ENCODE data around the gene LARP1.

GRCh38 chr5:154722936-154723335 is 32.2 kb upstream of the LARP1 start:
- TF ChIP-seq CTCF (IDR thresholded peaks at IDR 0.05) (no peak), POLR2A (IDR thresholded peaks at IDR 0.05; ENCODE audit: low read depth) (no peak), POLR2AphosphoS5 (IDR thresholded peaks at IDR 0.05) (no peak), EP300 (IDR thresholded peaks at IDR 0.05) (no peak)

Data from esophagus muscularis mucosa (tissue), 4 donors.